Activated CD4-positive, alpha-beta T cell treated with anti-CD3 and anti-CD28 coated beads, Interleukin-2, amount 10 ng/mL, durations not matched to agents 24 days and 14 days (primary cell): Measurements from ENCODE around the gene UNC5A. TPM values are rescaled to one million over a fixed set of nuclear protein-coding genes. Genes with fewer than 3 reads are reported as not detected.

Experiments
- DNase-seq: peaks from one replicate; pipeline ENCODE4 v3.0.0; 2022
- H3K27ac Mint-ChIP-seq: one replicate; pipeline ENCODE4 v1.8.0; 2022; ENCODE audit warnings: mild to moderate bottlenecking, mixed read lengths
- H3K27me3 Mint-ChIP-seq: one replicate; pipeline ENCODE4 v1.8.0; 2022; ENCODE audit warnings: mixed read lengths
- H3K36me3 Mint-ChIP-seq: one replicate; pipeline ENCODE4 v1.8.0; 2022; ENCODE audit warnings: low read depth, mild to moderate bottlenecking, mixed read lengths
- H3K4me1 Mint-ChIP-seq: one replicate; pipeline ENCODE4 v1.8.0; 2021; ENCODE audit warnings: mixed read lengths
- H3K4me3 Mint-ChIP-seq: one replicate; pipeline ENCODE4 v1.8.0; 2022; ENCODE audit warnings: mild to moderate bottlenecking, moderate library complexity, mixed read lengths
- H3K9me3 Mint-ChIP-seq: one replicate; pipeline ENCODE4 v1.8.0; 2021; ENCODE audit warnings: mixed read lengths
- intact Hi-C: fragments of 100-400 bp; cut with micrococcal nuclease; formaldehyde crosslinking; loops from one replicate; pipeline ENCODE4 v1.15.1; 2023
- total RNA-seq: library from RNA; stranded (reverse); gene quantifications from 2 replicates; pipeline ENCODE4 v1.2.3, GENCODE V29; 2022

UNC5A gene
- total RNA-seq, 1 donor from 2014 or later: not detected

GRCh38 chr5:176902102-176902814 is 91.9 kb downstream of the UNC5A start:
- peaks cover 44% of the 10 kb centered on the region for H3K36me3 Mint-ChIP-seq
- intact Hi-C loops: no loop called here

GRCh38 chr5:176902911-176903664 is 92.7 kb downstream of the UNC5A start:
- intact Hi-C loops: no loop called here
- no peak for DNase-seq
- H3K36me3 Mint-ChIP-seq: peaks cover 50% of the 10 kb centered on the region
- H3K27ac Mint-ChIP-seq: peak overlapping the region; percentile 42
- no peak overlapping the region for H3K4me3 Mint-ChIP-seq
- H3K4me1 Mint-ChIP-seq: peaks cover 27% of the 10 kb centered on the region
- H3K9me3 Mint-ChIP-seq: no peaks in the 10 kb centered on the region
- no peaks in the 10 kb centered on the region for H3K27me3 Mint-ChIP-seq

More at GRCh38 chr5:176902102-176902814, 91.9 kb downstream of the UNC5A start:
- no peaks in the 10 kb centered on the region for H3K9me3 Mint-ChIP-seq
- no peak for DNase-seq
- peaks cover 29% of the 10 kb centered on the region for H3K4me1 Mint-ChIP-seq
- H3K4me3 Mint-ChIP-seq: no peak overlapping the region
- H3K27me3 Mint-ChIP-seq: no peaks in the 10 kb centered on the region
- H3K27ac Mint-ChIP-seq: peak overlapping the region; percentile 85

- Mint-ChIP-seq H3K4me3 (no peak overlapping the region), H3K27me3 (no peaks in the 10 kb centered on the region), H3K4me1 (peaks cover 23% of the 10 kb centered on the region), H3K27ac (no peak overlapping the region), H3K9me3 (no peaks in the 10 kb centered on the region), H3K36me3 (peaks cover 56% of the 10 kb centered on the region)
- intact Hi-C loops: no loop called here
- no peak for DNase-seq
Measured at GRCh38 chr5:176904276-176904675, 93.9 kb downstream of the UNC5A start.

DNA sequence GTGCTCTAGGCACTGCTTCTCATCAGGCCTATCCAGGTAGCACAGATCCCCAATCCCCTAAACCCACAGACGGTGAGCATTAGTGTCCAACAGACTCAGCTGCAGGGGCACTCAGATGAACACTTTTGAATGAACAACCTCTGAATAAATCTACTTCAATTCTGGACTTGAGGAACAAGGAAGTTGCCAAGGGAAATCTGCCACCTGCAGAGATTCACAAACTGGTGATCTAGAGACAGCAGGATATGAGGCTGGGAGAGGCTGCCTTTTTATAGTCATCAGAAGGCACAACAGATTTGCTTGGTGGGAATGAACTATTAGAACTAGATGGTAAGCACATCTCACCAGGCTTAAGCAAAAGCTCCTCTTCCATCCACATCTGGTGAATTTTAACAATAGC is 95.8 kb downstream of the UNC5A start:
- Mint-ChIP-seq H3K4me1 (peaks cover 24% of the 10 kb centered on the region), H3K9me3 (no peaks in the 10 kb centered on the region), H3K4me3 (no peak overlapping the region), H3K27ac (no peak overlapping the region), H3K27me3 (no peaks in the 10 kb centered on the region), H3K36me3 (peaks cover 55% of the 10 kb centered on the region)
- DNase-seq: no peak
- intact Hi-C loops: no loop called here

GRCh38 chr5:176906796-176907195 is 96.4 kb downstream of the UNC5A start:
- Mint-ChIP-seq H3K36me3 (peaks cover 56% of the 10 kb centered on the region), H3K4me3 (no peak overlapping the region), H3K27me3 (no peaks in the 10 kb centered on the region), H3K9me3 (no peaks in the 10 kb centered on the region), H3K4me1 (peaks cover 21% of the 10 kb centered on the region), H3K27ac (no peak overlapping the region)
- intact Hi-C loops: no loop called here
- no peak for DNase-seq

GRCh38 chr5:176908675-176909368 is 98.5 kb downstream of the UNC5A start:
- H3K27me3 Mint-ChIP-seq: no peaks in the 10 kb centered on the region
- H3K4me3 Mint-ChIP-seq: no peak overlapping the region
- H3K9me3 Mint-ChIP-seq: no peaks in the 10 kb centered on the region
- DNase-seq: no peak
- H3K36me3 Mint-ChIP-seq: peaks cover 56% of the 10 kb centered on the region
- H3K4me1 Mint-ChIP-seq: peaks cover 11% of the 10 kb centered on the region
- no peak overlapping the region for H3K27ac Mint-ChIP-seq
- intact Hi-C loops: no loop called here

GRCh38 chr5:176912115-176912514 is 101.8 kb downstream of the UNC5A start:
- Mint-ChIP-seq H3K27ac (no peak overlapping the region), H3K9me3 (no peaks in the 10 kb centered on the region), H3K4me1 (peaks cover 21% of the 10 kb centered on the region), H3K4me3 (no peak overlapping the region), H3K36me3 (peaks cover 42% of the 10 kb centered on the region), H3K27me3 (no peaks in the 10 kb centered on the region)
- intact Hi-C loops: no loop called here
- no peak for DNase-seq

DNA sequence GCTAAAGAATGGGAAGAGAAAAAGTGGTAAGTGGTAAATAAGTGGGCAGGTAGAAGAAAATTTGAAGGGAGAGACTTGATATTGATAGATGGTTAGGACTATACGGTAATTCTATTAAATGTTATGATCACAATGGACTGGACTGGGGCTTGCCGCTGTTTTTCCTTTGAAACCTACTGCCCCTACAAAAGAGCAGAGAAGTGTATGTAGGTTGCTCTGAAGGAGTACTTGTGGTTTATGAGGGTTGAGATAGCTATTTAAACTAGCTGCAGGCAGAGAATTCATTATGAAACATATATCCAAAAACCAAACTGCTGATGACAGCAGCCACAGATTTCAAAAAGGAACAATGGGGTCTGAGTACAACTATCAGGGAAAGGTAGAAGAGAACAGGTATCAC is 105.5 kb downstream of the UNC5A start:
- DNase-seq: no peak
- peaks cover 12% of the 10 kb centered on the region for H3K4me1 Mint-ChIP-seq
- H3K27me3 Mint-ChIP-seq: no peaks in the 10 kb centered on the region
- H3K9me3 Mint-ChIP-seq: no peaks in the 10 kb centered on the region
- H3K36me3 Mint-ChIP-seq: peaks cover 39% of the 10 kb centered on the region
- H3K27ac Mint-ChIP-seq: no peak overlapping the region
- no peak overlapping the region for H3K4me3 Mint-ChIP-seq
- intact Hi-C loops: no loop called here

DNA sequence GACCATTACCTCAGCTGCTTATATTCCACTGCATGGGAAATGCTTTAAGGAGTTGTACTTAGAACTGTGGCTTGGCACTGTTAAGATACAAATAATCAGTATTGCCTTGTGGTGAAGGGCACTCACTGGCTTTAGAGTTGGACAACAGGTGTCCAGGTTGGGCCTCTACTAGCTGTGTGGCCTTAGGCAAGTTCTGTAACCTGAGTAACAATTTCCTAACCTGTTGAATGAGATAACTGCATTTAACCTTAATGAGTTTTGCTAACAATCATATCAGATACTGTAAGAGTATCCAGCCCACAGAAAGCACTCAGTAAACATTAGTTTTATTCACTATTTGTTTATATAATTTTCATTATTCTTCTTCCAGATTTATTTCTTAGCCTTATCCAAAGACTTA is 106.0 kb downstream of the UNC5A start:
- Mint-ChIP-seq H3K27me3 (no peaks in the 10 kb centered on the region), H3K9me3 (no peaks in the 10 kb centered on the region), H3K36me3 (peaks cover 41% of the 10 kb centered on the region), H3K27ac (no peak overlapping the region), H3K4me1 (peaks cover 12% of the 10 kb centered on the region), H3K4me3 (no peak overlapping the region)
- no peak for DNase-seq
- intact Hi-C loops: no loop called here

GRCh38 chr5:176918613-176919012 is 108.3 kb downstream of the UNC5A start:
- Mint-ChIP-seq H3K4me3 (no peak overlapping the region), H3K27me3 (no peaks in the 10 kb centered on the region), H3K4me1 (peaks cover 10% of the 10 kb centered on the region), H3K27ac (no peak overlapping the region), H3K36me3 (peaks cover 36% of the 10 kb centered on the region), H3K9me3 (no peaks in the 10 kb centered on the region)
- DNase-seq: no peak
- intact Hi-C loops: no loop called here

DNA sequence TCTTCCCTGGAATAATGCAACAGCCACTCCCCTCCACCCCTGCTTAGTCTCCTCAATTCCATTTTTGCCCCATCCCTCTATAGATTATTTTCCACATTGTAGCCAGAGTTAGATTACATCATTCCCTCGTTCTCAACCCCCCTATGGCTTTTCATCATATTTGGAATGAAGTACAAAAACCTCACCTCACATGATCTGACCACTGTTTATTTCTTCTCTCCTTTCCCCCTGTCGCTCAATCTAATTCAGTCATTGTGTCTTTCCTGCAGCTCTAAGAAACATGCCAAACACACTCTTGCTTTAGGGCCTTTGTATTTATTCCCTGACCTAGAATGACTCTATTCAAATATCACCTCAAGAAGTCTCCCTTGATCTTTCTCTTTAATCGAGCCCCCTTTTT is 111.4 kb downstream of the UNC5A start:
- H3K27ac Mint-ChIP-seq: peak overlapping the region; percentile 5
- peaks cover 2% of the 10 kb centered on the region for H3K4me1 Mint-ChIP-seq
- no peak for DNase-seq
- no peaks in the 10 kb centered on the region for H3K9me3 Mint-ChIP-seq
- peaks cover 25% of the 10 kb centered on the region for H3K36me3 Mint-ChIP-seq
- no peaks in the 10 kb centered on the region for H3K27me3 Mint-ChIP-seq
- intact Hi-C loops: no loop called here
- no peak overlapping the region for H3K4me3 Mint-ChIP-seq

- DNase-seq: no peak
- Mint-ChIP-seq H3K9me3 (no peaks in the 10 kb centered on the region), H3K27ac (no peak overlapping the region), H3K36me3 (peaks cover 25% of the 10 kb centered on the region), H3K27me3 (no peaks in the 10 kb centered on the region), H3K4me1 (no peaks in the 10 kb centered on the region), H3K4me3 (no peak overlapping the region)
- intact Hi-C loops: no loop called here
Measured at GRCh38 chr5:176922817-176923216, 112.5 kb downstream of the UNC5A start.

- no peak for DNase-seq
- Mint-ChIP-seq H3K9me3 (no peaks in the 10 kb centered on the region), H3K4me1 (peaks cover 5% of the 10 kb centered on the region), H3K36me3 (peaks cover 30% of the 10 kb centered on the region), H3K27me3 (no peaks in the 10 kb centered on the region), H3K27ac (no peak overlapping the region), H3K4me3 (no peak overlapping the region)
- intact Hi-C loops: no loop called here
Measured at GRCh38 chr5:176927562-176927961, 117.2 kb downstream of the UNC5A start.

DNA sequence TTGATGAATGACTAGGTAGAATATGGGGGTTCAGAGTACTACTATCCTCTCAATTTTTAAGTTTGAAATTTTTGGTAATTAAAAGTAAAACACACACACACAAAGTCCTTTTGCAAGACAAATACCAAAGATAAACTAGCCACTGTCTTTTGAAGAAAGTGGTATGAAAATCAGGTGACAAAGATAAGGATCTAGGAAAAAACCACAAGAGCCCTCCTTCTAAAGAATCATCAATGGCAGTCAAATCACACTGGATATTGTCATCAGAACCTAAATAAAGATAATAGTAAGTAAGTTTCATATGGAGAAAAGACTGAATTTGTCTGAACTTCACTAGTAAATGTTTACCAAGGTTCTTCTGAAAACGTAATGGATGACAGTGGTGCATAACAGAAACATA is 119.3 kb downstream of the UNC5A start:
- no peak overlapping the region for H3K4me3 Mint-ChIP-seq
- H3K27me3 Mint-ChIP-seq: no peaks in the 10 kb centered on the region
- peaks cover 5% of the 10 kb centered on the region for H3K4me1 Mint-ChIP-seq
- no peak for DNase-seq
- intact Hi-C loops: no loop called here
- peak overlapping the region; percentile 11 for H3K27ac Mint-ChIP-seq
- H3K9me3 Mint-ChIP-seq: no peaks in the 10 kb centered on the region
- H3K36me3 Mint-ChIP-seq: peaks cover 32% of the 10 kb centered on the region
